ENCODE results near the gene CLEC4A.
"Not testable (repeated sequence)": the region's sequence is repeated elsewhere in the genome, so short reads cannot be mapped to it uniquely, and the experiment has no call there.

CLEC4A gene

DNA sequence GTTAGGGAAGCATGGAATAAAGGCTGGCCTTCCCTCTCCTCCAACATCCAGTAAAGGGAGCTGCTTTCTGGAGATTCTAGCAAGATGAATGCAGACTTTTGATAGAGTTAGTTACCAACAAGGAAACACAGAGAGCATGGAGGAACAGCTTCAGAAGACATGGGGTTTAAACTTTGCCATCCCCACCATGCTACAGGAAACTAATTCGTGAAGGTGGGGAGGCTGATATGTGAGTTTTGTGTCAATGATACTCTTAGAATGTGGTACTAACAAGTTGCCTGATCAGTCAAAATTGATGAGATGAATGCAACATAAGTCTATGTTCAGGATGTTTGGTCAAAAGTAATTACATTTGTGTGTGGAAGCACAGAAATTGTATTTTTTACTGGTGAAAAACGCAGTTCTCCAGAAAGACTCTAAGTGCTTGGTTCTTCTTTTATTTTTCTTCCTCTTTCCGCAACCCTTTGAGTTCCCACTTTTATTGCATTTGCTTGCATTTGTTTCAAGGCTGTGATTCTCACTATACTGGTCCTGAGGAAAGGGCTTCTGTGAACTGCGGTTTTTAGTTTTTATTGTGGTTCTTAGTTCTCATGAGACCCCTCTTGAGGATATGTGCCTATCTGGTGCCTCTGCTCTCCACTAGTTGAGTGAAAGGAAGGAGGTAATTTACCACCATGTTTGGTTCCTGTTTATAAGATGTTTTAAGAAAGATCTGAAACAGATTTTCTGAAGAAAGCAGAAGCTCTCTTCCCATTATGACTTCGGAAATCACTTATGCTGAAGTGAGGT, at the start of gene CLEC4A:
TSS of gene CLEC4A (plus strand) at position 494 of the 789 bp plus-strand sequence. CDS start at position 756, 262 bp downstream.
- DNase-seq (ENCODE audit: low read depth): no peak

DNA sequence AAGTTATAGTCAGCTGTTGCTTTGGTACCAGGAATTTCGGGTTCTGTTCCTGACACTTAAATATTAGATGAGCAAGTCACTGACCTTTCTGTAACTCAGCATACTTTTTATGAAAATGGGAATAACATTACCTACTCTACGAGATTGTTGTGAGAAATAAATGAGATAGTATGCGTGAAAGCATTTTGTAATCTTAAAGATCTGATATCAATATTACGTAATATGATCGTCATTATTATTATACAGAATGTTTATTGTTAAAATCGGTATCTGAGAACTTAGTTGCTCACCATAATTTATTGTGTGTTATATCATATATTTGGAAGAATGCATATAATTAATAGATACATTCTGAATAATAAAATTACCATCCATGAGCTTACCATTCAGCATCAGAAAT, 47.5 kb upstream of the CLEC4A start:
- DNase-seq (ENCODE audit: low read depth): no peak

DNA sequence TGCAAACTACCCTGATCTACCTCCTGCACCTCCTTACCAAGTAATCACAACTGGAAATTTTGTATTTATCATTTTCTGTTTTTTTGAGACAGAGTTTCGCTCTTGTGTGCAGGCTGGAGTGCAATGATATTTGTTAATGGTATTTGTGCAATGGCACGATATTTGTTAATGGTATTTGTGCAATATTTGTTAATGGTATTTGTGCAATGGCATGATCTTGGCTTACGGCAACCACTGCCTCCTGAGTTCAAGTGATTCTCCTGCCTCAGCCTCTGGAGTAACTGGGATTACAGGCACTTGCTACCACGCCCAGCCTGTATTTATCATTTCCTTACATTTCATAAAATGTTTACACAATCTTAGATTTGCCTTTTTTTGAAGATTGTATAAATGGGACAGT, 47.1 kb upstream of the CLEC4A start:
- no peak for DNase-seq (ENCODE audit: low read depth)

DNA sequence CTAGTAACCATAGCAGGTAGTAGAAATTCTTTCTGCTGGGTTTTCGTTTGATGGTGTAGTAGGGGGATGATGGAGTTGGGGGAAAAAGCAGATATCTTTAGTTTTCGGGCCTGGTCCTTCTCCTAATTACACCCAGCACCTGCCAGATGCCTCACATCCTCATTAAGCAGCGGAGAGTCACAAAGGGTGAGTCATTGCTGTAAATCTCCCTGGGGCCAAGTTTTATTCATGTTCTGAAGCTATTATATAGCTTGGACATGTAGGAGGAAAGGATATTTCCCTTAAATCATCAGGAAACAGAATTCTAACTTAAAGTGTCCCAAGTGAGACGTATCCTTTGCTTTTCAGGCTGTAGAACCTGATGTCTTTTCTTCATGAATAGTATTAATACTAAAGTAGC, 46.2 kb upstream of the CLEC4A start:
- no peak for DNase-seq (ENCODE audit: low read depth)

DNA sequence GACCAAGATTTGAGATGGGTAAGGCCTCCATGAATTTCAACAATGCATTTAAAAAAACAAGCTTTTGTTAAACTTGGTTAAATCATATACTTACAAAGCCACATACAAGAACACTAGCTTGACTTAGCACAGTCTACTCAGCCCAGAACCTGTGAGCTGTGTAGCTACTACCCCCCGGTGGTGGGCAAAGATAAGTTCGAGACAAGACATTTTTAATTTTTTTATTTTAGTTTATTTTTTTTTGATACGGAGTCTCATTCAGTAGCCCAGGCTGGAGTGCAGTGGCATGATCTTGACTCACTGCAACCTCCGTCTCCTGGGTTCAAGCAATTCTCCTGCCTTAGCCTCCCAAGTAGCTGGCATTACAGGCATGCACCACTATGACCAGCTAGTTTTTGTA, 45.0 kb upstream of the CLEC4A start:
- DNase-seq (ENCODE audit: low read depth): no peak

DNA sequence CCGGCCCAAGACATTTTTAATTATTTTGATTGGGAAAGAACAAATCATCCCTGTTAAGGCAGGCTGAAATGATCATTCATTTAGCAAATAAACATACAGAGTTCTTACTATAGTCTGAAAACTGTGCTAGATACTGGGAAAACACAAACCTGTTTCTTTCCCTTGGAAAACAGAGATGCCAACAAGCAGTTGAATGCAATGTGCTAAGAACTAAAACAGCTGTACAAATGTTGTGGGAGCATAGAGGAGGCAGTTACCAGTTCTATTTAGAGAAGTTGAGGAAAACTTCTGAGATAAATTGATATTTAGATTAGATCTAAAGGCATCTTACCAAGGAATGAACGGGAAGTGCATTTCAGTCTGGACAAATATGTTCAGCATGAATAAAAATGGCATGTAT, 44.5 kb upstream of the CLEC4A start:
- no peak for DNase-seq (ENCODE audit: low read depth)

DNA sequence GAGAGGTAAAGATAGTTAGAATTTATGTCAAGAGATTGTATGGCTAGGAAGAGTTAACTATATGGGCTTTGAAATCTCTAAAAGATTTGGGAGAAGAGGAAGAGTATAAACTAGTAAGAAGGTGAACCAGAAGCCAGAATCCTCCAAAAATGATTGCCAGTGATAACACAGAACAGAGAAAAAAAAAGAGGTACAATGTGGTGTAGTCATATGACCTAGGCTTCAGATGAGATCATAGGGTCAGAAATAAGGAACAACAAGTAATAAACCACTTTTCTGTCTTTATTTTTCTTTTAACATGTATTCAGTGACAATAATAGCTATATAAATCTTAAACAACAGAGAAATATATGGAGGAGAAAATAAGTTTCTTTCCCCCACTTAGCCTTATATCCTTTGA, 43.3 kb upstream of the CLEC4A start:
- no peak for DNase-seq (ENCODE audit: low read depth)

DNA sequence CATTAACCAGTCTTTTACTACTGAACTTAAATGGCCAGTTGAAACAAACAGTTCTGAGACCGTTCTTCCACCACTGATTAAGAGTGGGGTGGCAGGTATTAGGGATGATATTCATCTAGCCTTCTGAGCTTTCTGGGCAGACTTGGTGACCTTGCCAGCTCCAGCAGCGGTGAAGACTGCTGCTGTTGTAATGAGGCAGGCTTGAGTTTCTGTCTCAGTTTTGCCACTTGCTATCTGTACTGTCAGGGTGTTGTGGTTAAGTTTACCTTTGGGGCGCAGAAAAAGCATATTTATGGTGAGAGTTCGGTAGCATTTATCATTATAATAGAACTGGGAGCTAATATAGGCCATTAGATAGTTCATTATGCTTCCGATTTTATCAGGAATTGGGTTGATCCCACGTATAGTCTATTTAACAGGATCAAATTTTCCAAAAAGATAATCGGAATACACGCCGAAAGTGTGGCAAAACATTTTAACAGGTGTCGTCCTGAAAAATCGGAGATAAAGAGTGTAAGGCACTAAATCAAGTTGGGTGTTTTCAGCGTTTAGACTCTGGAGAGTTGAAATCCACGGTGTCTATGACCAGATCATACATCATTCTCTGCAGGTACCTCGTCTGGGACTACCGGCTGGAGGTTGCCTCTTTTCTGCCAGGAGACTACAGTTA, 42.0 kb upstream of the CLEC4A start:
- DNase-seq (ENCODE audit: low read depth): no peak

DNA sequence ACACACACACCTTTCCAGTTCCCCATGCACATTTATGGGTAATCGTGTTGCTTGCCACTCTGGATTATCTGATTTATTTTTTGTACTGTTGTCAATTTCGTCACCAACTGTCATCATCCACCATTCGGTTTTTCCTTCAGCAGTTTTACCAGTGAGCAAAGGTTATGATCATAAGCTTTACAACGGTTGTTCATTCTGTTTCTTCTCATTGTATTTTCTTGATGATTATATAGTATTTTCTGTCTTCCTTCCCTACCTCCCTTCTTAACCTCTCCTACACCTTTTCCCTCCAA, 40.7 kb upstream of the CLEC4A start:
- DNase-seq (ENCODE audit: low read depth): no peak

DNA sequence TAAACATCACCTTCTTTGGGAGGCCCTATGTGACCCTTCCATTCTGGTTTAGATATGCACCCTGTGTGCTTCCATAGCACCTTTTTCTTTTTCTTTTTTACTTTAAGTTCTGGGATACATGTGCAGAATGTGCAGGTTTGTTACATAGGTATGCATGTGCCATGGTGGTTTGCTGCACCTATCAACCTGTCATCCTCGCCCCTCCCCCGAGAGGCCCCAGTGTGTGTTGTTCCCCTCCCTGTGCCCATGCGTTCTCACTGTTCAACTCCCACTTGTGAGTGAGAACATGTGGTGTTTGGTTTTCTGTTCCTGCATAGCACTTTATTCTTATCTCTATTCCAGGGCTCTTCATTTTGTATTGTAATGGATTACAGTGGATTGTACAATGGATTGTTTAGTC, 39.1 kb upstream of the CLEC4A start:
- DNase-seq (ENCODE audit: low read depth): not testable (repeated sequence)

DNA sequence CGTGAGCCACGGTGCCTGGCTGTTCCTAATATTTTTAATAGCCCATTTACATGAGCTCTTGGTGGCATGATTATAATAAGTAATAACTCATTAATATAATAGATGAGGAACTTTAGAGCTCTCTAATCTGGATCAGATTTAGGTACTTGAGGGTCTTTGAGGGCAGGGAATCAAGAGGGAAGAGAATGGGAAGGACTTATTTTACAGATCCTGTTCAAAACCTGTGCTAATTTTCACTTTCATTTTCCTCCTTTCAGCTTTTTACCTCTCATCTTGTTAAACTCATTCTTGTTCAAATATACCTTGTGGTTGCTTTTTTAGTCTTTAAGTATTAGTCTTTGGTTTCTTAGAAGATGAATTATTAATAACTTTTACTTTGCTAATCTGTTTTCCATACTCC, 35.8 kb upstream of the CLEC4A start:
- DNase-seq (ENCODE audit: low read depth): no peak

DNA sequence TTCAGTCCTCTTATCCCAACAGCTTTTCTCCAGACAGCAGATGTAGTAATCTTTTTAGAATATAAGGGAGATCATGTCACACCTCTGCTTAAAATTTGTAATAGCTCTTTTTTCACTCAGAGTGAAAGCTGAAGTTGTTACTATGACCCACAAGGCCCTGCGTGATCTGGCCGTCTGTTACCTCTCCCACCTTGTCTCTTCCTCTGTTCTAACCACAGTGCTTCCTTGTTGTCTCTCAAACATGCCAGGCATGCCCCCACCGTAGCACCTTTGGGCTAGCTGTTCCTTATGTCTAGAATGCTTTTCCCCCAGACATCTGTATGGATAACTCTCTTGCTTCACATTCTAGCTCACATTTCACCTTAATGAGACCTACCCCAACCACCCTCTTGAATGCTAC, 34.8 kb upstream of the CLEC4A start:
- DNase-seq (ENCODE audit: low read depth): no peak

DNA sequence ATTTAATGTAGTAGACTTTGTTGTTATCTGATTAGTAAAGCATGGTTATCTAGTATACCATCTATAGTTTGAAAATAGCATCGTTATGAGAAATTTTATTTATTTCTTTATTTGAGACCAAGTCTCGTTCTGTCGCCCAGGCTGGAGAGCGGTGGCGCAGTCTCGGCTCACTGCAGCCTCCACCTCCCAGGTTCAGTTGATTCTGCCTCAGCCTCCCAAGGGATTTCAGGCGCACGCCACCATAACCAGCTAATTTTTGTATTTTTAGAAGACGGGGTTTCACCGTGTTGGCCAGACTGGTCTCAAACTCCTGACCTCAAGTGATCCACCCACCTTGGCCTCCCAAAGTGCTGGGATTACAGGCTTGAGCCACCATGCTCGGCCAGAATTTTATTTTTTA, 34.1 kb upstream of the CLEC4A start:
- DNase-seq (ENCODE audit: low read depth): not testable (repeated sequence)

DNA sequence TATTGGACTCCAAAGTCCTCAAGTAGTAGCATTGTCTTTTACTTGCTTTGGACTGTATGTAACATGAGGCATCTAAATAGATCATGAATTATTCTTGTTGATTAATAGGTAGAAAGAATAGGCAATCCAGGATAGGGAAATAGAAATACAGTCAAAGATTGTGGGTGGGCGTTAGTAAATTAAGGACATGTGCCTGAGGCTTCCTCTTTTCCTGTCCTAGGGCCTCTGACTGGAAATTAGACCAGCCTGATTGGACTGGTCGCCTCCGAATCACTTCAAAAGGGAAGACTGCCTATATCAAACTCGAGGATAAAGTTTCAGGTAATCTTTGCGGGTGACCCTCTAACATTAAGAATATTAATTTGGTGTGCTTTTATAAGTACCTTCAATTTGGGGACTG, 33.7 kb upstream of the CLEC4A start:
- no peak for DNase-seq (ENCODE audit: low read depth)

DNA sequence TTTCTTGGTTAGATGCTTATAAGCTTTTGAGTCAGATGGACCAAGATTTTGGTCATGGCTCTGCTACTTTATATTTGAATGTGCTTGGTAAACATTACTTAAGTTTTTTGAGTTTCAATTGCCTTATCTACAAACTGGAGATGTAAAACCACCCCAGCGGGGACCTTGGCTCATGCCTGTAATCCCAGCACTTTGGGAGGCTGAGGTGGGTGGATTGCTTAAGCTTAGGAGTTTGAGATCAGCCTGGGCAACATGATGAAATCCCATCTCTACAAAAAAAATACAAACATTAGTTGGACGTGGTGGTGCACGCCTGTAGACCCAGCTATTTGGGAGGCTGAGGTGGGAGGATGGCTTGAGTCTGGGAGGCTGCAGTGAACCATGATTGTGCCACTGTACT, 30.1 kb upstream of the CLEC4A start:
- DNase-seq (ENCODE audit: low read depth): no peak

DNA sequence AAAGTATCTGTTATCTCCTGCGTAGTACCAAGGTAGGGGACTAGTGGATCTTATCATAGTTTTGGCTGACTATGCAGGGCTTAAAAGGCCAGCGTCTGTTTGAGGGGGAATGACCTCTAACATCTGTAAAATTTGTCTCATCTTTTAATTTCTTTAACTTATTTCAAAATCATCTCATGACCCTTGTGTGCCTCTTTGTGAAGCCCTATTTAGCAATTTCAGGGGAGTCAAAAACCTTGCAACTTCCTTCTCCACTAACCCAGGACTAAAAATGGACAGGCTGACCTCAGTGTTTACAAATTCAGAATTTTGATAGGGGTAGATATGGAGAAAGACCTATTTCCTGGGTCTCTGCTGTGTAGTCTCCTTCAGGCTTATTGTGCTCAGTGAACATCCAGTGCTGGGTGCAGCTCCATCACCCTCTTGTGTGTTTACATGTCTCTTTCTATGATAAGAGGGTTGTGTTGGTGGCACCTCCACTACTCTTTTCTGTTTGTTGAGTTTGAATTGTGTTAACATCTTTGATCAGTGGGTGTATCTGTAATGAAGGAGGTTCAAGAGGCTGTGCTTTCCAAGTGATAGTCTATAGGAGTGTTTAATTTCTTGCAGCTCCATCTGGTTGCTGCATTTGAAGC, 27.0 kb upstream of the CLEC4A start:
- DNase-seq (ENCODE audit: low read depth): no peak

DNA sequence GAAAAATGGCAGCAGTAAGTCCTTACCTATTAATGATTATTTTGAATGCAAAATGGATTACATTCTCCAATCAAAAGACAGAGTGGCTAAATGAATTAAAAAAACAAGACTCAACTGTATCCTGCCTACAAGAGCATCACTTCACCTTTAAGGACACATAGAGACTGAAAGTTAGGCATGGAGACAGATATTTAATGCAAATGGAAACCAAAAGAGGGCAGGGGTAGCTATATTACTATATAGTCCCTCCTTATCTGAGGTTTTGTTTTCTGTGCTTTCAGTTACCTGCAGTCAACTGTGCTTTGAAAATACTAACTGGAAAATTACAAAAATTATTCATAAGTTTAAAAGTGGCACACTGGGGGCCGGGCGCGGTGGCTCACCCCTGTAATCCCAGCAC, 24.2 kb upstream of the CLEC4A start:
- no peak for DNase-seq (ENCODE audit: low read depth)

DNA sequence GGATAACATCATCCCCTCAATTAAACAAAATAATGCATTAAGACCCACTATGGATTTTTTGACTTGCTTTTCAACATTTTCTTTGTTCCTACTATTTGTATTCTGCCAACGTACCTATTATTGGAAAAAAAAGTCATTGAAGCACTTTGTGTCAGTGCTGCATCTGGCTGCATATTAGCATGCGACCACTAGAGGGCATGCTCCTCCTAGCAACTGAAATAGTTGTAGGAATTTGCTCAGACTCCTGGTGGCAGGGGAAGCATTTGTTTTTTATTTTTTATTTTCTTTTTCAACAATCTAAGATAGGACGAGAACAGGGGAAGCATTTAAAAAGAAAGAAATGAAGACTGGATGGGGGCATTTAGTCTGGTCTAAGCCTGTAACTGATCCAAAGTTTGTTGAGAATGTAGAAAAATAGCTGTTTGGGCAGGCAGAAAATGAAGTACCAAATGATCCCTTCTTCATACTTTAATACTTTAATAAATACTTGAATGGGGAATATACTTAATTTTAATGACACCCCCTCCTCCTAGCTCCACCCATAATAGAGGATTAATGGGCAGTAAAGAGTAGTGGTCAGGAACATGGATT, 14.5 kb upstream of the CLEC4A start:
- DNase-seq (ENCODE audit: low read depth): peak; percentile 50

DNA sequence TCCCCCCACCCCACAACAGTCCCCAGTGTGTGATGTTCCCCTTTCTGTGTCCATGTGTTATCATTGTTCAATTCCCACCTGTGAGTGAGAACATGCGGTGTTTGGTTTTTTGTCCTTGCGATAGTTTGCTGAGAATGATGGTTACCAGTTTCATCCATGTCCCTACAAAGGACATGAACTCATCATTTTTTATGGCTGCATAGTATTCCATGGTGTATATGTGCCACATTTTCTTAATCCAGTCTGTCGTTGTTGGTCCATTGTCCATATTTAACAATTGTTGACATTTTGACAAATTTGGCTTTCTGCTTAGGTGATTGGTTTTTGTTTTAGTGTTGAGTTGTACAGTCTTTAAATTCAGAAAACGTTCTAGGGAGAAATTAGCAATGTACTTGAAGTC, 10.3 kb upstream of the CLEC4A start:
- DNase-seq (ENCODE audit: low read depth): not testable (repeated sequence)

DNA sequence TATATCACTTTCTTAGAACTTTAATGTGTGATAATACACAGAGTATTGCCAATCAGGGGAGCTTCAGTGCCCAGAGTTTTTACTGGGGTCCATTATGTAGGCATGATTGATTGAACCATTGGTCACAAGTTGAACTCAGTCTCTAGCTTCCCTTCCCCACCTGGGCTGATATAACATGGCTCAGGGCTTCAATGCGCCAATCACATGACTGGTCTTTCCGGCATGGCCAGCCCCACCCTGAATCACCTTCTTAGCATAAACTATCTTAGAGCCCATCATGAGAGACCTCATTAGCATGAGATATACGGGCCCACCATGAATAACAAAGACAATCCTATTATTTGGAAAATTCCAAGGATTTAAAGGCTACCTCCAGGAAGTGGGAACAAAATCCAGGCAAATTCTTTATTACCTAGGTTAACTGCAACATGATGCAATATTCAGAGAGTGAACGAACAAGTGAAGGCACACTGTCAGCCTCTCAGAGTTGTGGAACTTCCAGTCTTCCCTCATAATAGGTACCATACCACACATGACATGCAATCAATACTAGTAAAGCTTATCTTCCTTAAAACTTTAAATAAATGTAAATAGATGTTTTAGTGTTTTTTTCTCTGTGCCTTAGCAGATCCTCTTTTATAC, 3.2 kb upstream of the CLEC4A start:
- DNase-seq (ENCODE audit: low read depth): no peak

DNA sequence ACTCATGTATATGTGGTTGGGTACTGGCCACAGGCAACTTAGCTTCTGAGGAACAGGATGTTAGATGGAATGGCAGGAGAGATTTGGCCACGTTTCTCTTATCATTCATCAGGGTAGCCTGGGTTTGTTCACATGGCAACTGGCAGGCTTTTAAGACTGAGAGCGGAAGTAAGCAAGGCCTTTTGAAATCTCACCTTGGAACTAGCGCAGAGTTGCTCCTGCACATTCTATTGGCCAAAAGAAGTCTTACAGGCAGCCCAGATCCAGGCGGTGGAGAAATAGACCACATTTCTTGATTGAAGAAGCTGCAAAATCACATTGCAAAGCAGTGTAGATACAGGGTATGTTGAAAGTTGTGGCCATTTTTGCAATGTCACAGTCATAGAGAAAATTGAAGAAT, 3.7 kb downstream of the CLEC4A start:
- no peak for DNase-seq (ENCODE audit: low read depth)

DNA sequence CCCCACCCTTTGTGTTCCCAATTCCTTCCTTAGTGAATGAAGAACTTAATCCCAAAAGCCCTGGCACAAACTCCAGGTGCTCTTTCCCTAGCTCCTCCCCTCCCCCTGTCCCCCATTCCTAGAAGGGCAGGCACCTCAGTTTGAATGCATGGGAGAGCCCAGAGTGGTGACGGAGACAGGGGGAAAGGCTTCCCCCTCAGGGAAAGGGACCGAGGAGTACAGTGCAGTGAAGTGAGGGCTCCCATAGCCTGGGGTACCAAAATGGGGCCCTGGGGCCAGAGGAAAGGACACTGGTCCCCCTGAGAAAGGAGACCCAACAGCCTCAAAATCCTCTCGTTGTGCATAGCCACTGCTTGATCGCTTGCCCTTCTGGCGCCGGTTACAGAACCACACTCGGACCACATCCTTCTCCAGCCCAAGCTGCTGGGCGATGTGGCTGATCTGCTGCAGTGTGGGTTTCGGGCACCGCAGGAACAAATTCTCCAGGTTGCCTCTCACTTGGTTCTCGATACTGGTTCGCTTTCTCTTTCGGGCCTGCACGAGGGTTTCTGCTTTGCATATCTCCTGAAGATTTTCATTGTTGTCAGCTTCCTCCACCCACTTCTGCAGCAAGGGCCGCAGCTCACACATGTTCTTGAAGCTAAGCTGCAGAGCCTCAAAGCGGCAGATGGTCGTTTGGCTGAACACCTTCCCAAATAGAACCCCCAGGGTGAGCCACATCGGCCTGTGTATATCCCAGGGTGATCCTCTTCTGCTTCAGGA, 10.4 kb downstream of the CLEC4A start:
- DNase-seq (ENCODE audit: low read depth): not testable (repeated sequence)

Measured in stimulated activated CD8-positive, alpha-beta memory T cell treated with anti-CD3 and anti-CD28 coated beads, Interleukin-15, amount 100 ng/mL, for 24 hours (primary cell).